Choroid plexus epithelial cell (primary cell): ENCODE measurements around the gene RASAL2.
A peak's percentile ranks its signal among the peaks of the same experiment; 100 is the strongest.

Source experiments
- DNase-seq: peaks from one replicate; pipeline ENCODE4 v3.0.0-alpha.2; 2010; ENCODE audit warnings: low read depth
- H3K4me3 ChIP-seq: 2 replicates; pipeline ENCODE4 v1.5.1; 2011; ENCODE audit warnings: low read depth, mild to moderate bottlenecking, control low read depth, low read length, moderate library complexity
- TF ChIP-seq, protein P1 (sequence below): conservative IDR thresholded peaks from 2 replicates; pipeline ENCODE4 v1.5.1; 2011; ENCODE audit warnings: low read depth, mild to moderate bottlenecking, control low read depth, inconsistent platforms, low read length, moderate library complexity

RASAL2 gene

DNA sequence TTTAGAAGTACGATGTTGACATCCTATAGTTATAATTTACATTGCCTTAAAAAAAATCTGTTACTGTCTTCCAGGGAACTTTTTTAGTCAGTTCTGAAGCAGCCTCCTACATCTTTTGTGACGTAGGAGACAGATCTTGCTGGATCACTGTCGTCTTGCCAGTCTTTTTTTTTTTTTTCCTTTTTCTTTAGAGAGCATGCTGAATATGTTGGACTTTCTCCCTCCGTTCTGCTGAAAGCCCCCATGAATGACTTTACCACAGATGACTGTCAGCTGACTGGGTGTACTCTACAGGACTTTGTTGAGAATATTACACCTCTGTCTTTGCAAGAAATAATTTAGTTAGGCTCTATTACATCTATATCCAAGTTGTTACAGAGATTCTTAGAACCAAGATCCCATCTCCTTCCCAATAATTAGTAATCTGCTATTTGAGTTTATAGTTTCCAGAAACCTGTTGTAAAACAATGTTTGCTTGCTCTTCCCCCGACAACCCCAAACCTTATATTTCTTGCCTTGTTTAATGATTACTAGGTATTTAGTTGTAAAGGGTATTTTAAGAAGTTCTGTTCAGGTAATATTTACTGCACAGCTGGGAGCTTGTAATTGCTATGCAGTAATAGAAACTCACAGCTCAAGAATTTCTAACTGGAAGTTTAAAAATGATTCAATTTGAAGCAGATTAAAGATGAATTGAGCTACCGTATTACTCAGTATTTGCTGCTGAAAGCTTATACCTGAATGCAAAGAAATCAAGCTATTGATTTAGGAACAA lies 61.8 kb downstream of the RASAL2 start:
- H3K4me3 ChIP-seq = no peak overlapping the region
- TF ChIP-seq, protein P1, sequence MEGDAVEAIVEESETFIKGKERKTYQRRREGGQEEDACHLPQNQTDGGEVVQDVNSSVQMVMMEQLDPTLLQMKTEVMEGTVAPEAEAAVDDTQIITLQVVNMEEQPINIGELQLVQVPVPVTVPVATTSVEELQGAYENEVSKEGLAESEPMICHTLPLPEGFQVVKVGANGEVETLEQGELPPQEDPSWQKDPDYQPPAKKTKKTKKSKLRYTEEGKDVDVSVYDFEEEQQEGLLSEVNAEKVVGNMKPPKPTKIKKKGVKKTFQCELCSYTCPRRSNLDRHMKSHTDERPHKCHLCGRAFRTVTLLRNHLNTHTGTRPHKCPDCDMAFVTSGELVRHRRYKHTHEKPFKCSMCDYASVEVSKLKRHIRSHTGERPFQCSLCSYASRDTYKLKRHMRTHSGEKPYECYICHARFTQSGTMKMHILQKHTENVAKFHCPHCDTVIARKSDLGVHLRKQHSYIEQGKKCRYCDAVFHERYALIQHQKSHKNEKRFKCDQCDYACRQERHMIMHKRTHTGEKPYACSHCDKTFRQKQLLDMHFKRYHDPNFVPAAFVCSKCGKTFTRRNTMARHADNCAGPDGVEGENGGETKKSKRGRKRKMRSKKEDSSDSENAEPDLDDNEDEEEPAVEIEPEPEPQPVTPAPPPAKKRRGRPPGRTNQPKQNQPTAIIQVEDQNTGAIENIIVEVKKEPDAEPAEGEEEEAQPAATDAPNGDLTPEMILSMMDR = no peak
- DNase-seq = no peak

DNA sequence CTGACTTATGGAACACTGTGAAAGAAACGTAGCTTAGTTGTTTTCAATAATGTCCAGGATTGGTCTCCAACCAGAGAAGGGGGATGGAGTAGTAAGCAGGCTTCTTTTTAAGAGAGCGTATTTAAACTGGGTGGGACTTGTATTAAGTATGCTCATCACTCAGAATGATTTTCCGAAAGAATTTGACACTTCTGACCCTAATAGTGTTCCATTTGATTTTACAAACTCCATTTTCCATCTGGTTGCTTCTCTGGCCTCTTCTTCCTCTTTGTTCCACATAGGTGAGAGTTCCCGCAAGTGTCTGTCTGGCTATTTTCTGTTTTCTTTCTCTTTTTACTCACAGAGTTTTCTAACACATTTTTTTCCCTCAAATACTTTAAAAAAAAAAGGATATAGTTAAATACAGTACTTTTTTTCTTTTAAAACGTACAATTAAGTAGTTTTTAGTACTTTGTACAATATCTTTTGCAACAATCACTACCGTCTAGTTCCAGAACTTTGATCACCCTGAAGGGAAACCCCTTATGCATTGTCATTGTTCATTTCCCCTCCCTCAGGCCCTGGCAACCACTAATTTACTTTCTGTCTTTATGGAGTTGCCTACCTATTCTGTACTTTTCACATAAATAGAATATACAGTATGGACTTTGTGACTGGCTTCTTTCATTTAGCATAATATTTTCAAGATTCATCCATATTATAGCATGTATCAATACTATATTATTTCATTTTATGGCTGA lies 67.0 kb downstream of the RASAL2 start:
- DNase-seq = no peak
- TF ChIP-seq, protein P1 = no peak
- H3K4me3 ChIP-seq = no peak overlapping the region

DNA sequence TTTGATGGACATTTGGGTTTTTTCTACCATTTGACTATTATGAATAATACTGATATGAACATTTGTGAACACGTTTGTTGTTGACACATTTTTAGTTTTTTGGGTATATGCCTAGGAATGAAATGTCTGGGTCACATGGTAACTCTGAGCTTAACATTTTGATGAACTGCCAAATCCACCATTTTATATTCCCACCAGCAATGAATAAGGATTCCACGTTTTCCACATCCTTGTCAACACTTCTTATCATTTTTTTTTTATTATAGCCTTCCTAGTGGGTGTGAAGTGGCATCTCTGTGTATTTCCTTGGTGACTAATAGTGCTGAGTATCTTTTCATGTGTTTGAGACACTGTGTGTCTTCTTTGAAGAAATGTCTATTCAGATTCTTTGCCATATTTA lies 67.6 kb downstream of the RASAL2 start:
- TF ChIP-seq, protein P1 = no peak
- DNase-seq = peak; percentile 65
- no peak overlapping the region for H3K4me3 ChIP-seq

DNA sequence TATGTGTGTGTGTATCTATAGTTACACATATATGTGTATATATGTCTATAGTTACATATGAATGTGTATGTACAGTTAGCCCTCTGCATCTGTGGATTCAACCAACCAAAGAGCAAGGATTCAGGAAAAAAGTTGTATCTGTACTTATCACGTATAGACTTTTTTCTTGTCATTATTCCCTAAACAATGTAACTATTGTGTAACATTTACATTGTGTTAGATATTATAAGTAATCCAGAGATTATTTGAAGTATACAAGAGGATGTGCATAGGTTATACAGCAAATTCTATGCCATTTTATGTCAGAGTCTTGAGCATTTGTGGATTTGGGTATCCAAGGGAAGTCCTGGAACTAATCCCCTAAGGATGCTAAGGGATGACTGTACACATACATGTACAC lies 71.3 kb downstream of the RASAL2 start:
- TF ChIP-seq, protein P1 = no peak
- no peak overlapping the region for H3K4me3 ChIP-seq
- no peak for DNase-seq

DNA sequence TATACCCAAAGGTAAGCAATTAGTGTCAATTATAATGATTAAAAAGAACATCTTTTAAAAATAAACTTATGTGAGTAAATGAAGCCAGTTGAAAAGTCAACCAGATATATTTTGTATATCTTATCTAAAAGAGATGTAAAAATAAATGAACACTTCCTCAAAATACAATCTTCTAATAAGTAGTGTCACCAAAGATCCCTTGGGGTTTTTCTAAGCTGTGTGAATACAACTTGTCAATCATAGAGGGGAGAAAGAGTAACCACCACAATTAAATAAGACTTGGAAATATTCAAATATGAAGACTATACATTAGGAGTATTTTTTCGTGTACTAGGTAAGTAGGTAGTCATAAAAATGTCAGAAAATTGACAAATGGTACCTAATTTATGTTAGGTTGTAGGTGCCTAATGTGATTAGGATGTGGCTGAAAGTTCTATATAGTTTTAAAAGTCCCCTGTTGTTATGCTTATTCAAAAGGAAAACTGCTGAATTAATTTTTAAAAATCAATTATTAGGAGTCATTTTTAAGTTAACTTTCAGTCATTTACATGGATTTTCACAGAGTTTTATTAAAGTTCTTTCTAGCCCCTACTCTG lies 72.6 kb downstream of the RASAL2 start:
- TF ChIP-seq, protein P1 = no peak
- no peak overlapping the region for H3K4me3 ChIP-seq
- no peak for DNase-seq

DNA sequence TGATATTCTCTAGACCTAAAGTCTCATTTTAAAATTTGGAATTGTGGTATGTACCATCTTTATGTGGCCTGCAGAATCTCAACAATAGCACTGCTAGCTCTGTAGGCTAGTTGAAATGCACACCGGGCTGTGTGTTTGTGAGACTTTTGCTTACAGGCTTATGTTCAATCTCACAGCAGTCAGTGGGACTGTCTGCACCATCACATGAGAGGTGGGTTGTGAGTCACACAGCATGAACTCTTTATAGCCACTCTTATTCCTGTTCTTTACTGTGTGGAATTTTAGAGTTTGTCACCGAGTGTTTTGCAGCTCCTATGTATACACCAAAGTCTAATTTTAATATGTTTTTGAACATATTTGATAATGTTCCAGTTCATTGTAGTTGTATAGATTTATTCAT lies 74.6 kb downstream of the RASAL2 start:
- TF ChIP-seq, protein P1 = no peak
- H3K4me3 ChIP-seq = no peak overlapping the region
- DNase-seq = peak; percentile 85
